Endothelial cell of umbilical vein (primary cell): ENCODE results near the gene PKN1. TPM values are rescaled to one million over a fixed set of nuclear protein-coding genes. Genes with fewer than 3 reads are reported as not detected.
A peak's percentile ranks its signal among the peaks of the same experiment; 100 is the strongest.

ENCODE experiments used
- BruUV-seq: library from RNA; stranded (reverse); fragments of 400-500 nt; replicated peaks from 2 replicates; lab custom pipeline; 2021; lab: Mats Ljungman, UMichigan
- CTCF ChIA-PET: fragments of 300-600, 350-600 bp; sonication (Branson Sonifier 250); formaldehyde crosslinking; loops from one replicate; lab custom pipeline; 2021; ENCODE audit warnings: antibody characterized with exemption, inconsistent platforms; lab: Charles Lee
- POLR2A ChIA-PET: fragments of 300-600, 350-600 bp; sonication (Branson Sonifier 250); formaldehyde crosslinking; loops from one replicate; lab custom pipeline; 2021; ENCODE audit warnings: antibody characterized with exemption, inconsistent platforms; lab: Charles Lee
- DNase-seq: peaks from one replicate; pipeline ENCODE4 v3.0.0-alpha.2; 2011; ENCODE audit warnings: low read depth, low spot score
- FAIRE-seq: peaks from 2 replicates; lab custom pipeline; 2011; peaks lifted over from hg19 to GRCh38; lab: Jason Lieb, UNC
- H2AFZ ChIP-seq: 2 replicates; pipeline ENCODE4 v1.6.0; 2012; ENCODE audit warnings: low read depth, low read length, control low read depth, inconsistent platforms
- H3K27ac ChIP-seq: 2 replicates; pipeline ENCODE4 v1.5.1; 2011; ENCODE audit warnings: low read depth, mild to moderate bottlenecking, control low read depth, low read length, moderate library complexity; ENCODE audit not compliant: insufficient read depth
- H3K27me3 ChIP-seq, 2 experiments: 2 replicates each; pipeline versions ENCODE4 v1.6.0 to v1.6.1; 2011; ENCODE audit warnings: low read length in 2 of 2, mixed read lengths in 1 of 2; ENCODE audit not compliant: control insufficient read depth in 2 of 2, insufficient read depth in 2 of 2
- H3K36me3 ChIP-seq, 2 experiments: 2 replicates in 1 of 2; 3 replicates in 1 of 2; pipeline ENCODE4 v1.5.1; 2011; ENCODE audit warnings: low read length in 2 of 2, mild to moderate bottlenecking in 1 of 2, moderate library complexity in 1 of 2; ENCODE audit not compliant: control insufficient read depth in 2 of 2, insufficient read depth in 2 of 2; ENCODE audit errors: extremely low read depth in 1 of 2
- H3K4me1 ChIP-seq: 3 replicates; pipeline ENCODE4 v1.5.1; 2011; ENCODE audit warnings: mild to moderate bottlenecking, low read length; ENCODE audit not compliant: control insufficient read depth, insufficient read depth; ENCODE audit errors: extremely low read depth
- H3K4me2 ChIP-seq: 2 replicates; pipeline ENCODE4 v1.6.1; 2011; ENCODE audit warnings: low read length, control low read depth, mixed read lengths; ENCODE audit not compliant: insufficient read depth
- H3K4me3 ChIP-seq, 3 experiments: fragments of 200-600 bp in 1 of 3; sonication (generic), shearing (Covaris generic) in 1 of 3; replicated peaks in 1 of 3; 2 replicates each; pipeline ENCODE4 v1.5.1; 2011 to 2016; ENCODE audit warnings: control low read depth in 3 of 3, low read length in 3 of 3, mild to moderate bottlenecking in 2 of 3, inconsistent platforms in 1 of 3, low read depth in 1 of 3, moderate library complexity in 1 of 3; ENCODE audit not compliant: insufficient read depth in 1 of 3
- H3K79me2 ChIP-seq: 2 replicates; pipeline ENCODE4 v1.6.0; 2012; ENCODE audit warnings: low read length, inconsistent platforms; ENCODE audit not compliant: control insufficient read depth, insufficient read depth
- H3K9ac ChIP-seq: replicated peaks from 2 replicates; pipeline ENCODE3; 2011; ENCODE audit warnings: low read length, control low read depth; ENCODE audit not compliant: insufficient read depth; ENCODE audit errors: extremely low read depth
- H3K9me1 ChIP-seq: replicated peaks from 3 replicates; pipeline ENCODE4 v1.6.0; 2011; ENCODE audit warnings: mild to moderate bottlenecking, low read length; ENCODE audit not compliant: control insufficient read depth, insufficient read depth; ENCODE audit errors: extremely low read depth
- H3K9me3 ChIP-seq: replicated peaks from 2 replicates; pipeline ENCODE4 v1.5.1; 2012; ENCODE audit warnings: low read length, inconsistent platforms; ENCODE audit not compliant: control insufficient read depth, insufficient read depth
- H4K20me1 ChIP-seq: replicated peaks from 2 replicates; pipeline ENCODE3; 2011; ENCODE audit warnings: mild to moderate bottlenecking, low read length; ENCODE audit not compliant: control insufficient read depth, insufficient read depth; ENCODE audit errors: extremely low read depth
- CTCF ChIP-seq, 2 donors: IDR thresholded peaks; 1 replicate in 1 of 2; 2 replicates in 1 of 2; pipeline ENCODE4 v1.5.1; 2011; ENCODE audit warnings: low read length in 2 of 2, mild to moderate bottlenecking in 2 of 2, moderate library complexity in 2 of 2, control low read depth in 1 of 2, inconsistent platforms in 1 of 2, low read depth in 1 of 2; ENCODE audit not compliant: insufficient read depth in 1 of 2; ENCODE audit errors: extremely low read depth in 1 of 2
- EZH2 ChIP-seq: IDR thresholded peaks from 2 replicates; pipeline ENCODE4 v1.6.1; 2012; ENCODE audit warnings: borderline replicate concordance, low read depth, mild to moderate bottlenecking, moderate library complexity, low read length, inconsistent platforms; ENCODE audit not compliant: severe bottlenecking
- FOS ChIP-seq: IDR thresholded peaks from 2 replicates; pipeline ENCODE4 v1.6.1; 2011; ENCODE audit warnings: mild to moderate bottlenecking, low read length, moderate library complexity, borderline replicate concordance; ENCODE audit not compliant: insufficient read depth
- GATA2 ChIP-seq: IDR thresholded peaks from 2 replicates; pipeline ENCODE4 v1.7.0; 2011; ENCODE audit warnings: low read depth, mild to moderate bottlenecking, moderate library complexity, mixed read lengths, low read length; ENCODE audit not compliant: insufficient read length, insufficient read depth
- JUN ChIP-seq: IDR thresholded peaks from 2 replicates; pipeline ENCODE4 v1.6.1; 2011; ENCODE audit warnings: borderline replicate concordance, low read depth; ENCODE audit not compliant: insufficient read length, insufficient read depth
- MAX ChIP-seq: IDR thresholded peaks from 2 replicates; pipeline ENCODE4 v1.6.1; 2011; ENCODE audit not compliant: insufficient read depth, insufficient read length
- MYC ChIP-seq: IDR thresholded peaks from one replicate; pipeline ENCODE4 v1.6.1; 2011; ENCODE audit warnings: mild to moderate bottlenecking, low read depth, low read length
- POLR2A ChIP-seq: IDR thresholded peaks from 2 replicates; pipeline ENCODE4 v1.6.1; 2012; ENCODE audit warnings: low read depth, mild to moderate bottlenecking, control low read depth, low read length
- POLR2AphosphoS5 ChIP-seq: IDR thresholded peaks from 2 replicates; pipeline ENCODE4 v1.6.1; 2012; ENCODE audit warnings: low read depth, mild to moderate bottlenecking, control low read depth, low read length, moderate library complexity; ENCODE audit not compliant: insufficient read depth
- dilution Hi-C: fragments of 300-500 bp; cut with MboI; formaldehyde crosslinking; loops from one replicate; pipeline ENCODE4 v1.15.0; 2019; ENCODE audit warnings: low sequenced_read_pairs; ENCODE audit not compliant: extremely low pct_ligation_motif_present
- intact Hi-C: fragments of 100-400 bp; cut with micrococcal nuclease; formaldehyde crosslinking; loops from one replicate; pipeline ENCODE4 v1.10.0; 2022
- polyA plus RNA-seq, 4 experiments: library from polyadenylated mRNA; depleted of rRNA in 3 of 4; stranded (reverse) in 3 of 4; unstranded in 1 of 4; fragments of >200 nt; gene quantifications; 2 replicates each; pipeline versions ENCODE4 v1.2.1 to v1.2.3, GENCODE V29; 2011 to 2012; ENCODE audit warnings: missing spikeins in 1 of 4
- total RNA-seq: library from RNA; stranded (reverse); gene quantifications from 2 replicates; pipeline ENCODE4 v1.2.3, GENCODE V29; 2021

PKN1 gene
- total and polyA plus RNA-seq, 2 donors (not counting 3 experiments of a cell fraction or from before 2014, with no cell fraction given) = 148 to 302 TPM

DNA sequence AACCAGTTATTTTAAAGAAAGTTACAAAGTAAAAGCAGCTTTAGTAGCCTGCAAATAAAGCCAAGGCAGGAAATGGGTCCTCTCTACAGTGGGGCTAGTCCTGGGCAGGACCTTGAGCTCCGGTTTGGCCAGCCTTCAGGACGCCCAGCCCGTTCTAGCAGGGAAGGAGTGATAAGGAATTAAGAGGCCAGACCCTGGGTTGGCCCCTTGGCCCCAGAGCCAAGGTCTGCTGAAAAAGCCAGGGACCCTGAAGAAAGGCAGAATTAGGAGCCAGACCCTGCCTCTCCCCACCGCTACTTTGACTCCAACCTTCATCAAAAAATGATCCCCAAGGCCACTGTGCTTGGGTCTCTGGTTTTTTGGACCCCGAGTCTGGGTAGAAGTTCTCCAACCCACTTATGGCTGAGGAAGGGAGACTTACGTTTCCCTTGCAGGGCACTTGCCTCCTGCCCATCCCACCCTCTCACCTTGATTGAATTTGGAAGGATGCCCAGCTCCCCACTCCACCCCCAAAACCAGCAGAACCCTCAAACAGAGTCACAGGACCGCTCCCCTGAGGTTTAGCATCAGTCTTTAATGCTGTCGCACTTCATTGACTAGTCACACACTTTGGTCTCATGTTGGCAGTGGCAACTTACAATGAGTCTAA, 81.2 kb downstream of the PKN1 start:
- H3K4me1 ChIP-seq = peaks cover 26% of the 10 kb centered on the region
- H3K4me2 ChIP-seq = no peak overlapping the region
- no peaks in the 10 kb centered on the region for H4K20me1 ChIP-seq
- no TSS peak for BruUV-seq
- intact Hi-C loops = no loop called here
- H3K9ac ChIP-seq = no peak overlapping the region
- H2AFZ ChIP-seq = no peak overlapping the region
- POLR2A ChIA-PET = no interaction called here
- peaks cover 33% of the 10 kb centered on the region for H3K79me2 ChIP-seq
- peaks cover 12 to 13% of the 10 kb centered on the region in 2 experiments for H3K36me3 ChIP-seq
- H3K9me1 ChIP-seq = no peaks in the 10 kb centered on the region
- H3K27ac ChIP-seq = no peak overlapping the region
- no peaks in the 10 kb centered on the region for H3K9me3 ChIP-seq
- dilution Hi-C loops = no loop called here
- no peaks in the 10 kb centered on the region for H3K27me3 ChIP-seq
- DNase-seq = no peak
- TF ChIP-seq POLR2A (no peak), POLR2AphosphoS5 (no peak), FOS (no peak), MYC (no peak), GATA2 (no peak), MAX (no peak), JUN (no peak), EZH2 (no peak), CTCF (IDR thresholded peaks at IDR 0.05; ENCODE audit: extremely low read depth in 1 of 2, insufficient read depth in 1 of 2, low read depth in 1 of 2, low read length in 2 of 2) (no peak)
- peak; percentile 37 for FAIRE-seq
- H3K4me3 ChIP-seq = no peak overlapping the region
- CTCF ChIA-PET = interaction anchor here (1.1 kb wide), 1 partner anchor 9 kb away, joined by 5 read pairs; no protein-coding TSS in a partner anchor
